ELF-1 (cell line): ENCODE data around the gene OPRD1.

Experiments used
- DNase-seq: peaks from one replicate; pipeline ENCODE4 v3.0.0-alpha.2; 2016; ENCODE audit warnings: low read depth, low spot score

The OPRD1 gene

DNA sequence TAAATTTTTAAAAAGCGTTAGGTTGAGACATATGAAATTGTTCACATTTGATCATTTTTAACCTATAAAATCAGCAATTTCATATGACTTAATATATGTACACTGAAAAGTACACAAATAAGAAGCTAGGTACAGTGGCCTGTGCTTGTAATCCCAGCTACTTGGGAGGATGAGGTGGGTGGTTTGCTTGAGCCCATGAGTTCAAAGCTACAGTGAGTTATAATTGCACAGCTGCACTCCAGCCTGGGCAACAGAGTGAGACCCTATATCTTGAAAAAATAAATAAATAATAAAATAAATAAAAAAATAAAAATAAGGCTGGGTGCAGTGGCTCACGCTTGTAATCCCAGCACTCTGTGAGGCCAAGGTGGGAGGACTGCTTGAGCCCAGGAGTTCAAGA lies 97.2 kb downstream of the OPRD1 start:
- no peak for DNase-seq

DNA sequence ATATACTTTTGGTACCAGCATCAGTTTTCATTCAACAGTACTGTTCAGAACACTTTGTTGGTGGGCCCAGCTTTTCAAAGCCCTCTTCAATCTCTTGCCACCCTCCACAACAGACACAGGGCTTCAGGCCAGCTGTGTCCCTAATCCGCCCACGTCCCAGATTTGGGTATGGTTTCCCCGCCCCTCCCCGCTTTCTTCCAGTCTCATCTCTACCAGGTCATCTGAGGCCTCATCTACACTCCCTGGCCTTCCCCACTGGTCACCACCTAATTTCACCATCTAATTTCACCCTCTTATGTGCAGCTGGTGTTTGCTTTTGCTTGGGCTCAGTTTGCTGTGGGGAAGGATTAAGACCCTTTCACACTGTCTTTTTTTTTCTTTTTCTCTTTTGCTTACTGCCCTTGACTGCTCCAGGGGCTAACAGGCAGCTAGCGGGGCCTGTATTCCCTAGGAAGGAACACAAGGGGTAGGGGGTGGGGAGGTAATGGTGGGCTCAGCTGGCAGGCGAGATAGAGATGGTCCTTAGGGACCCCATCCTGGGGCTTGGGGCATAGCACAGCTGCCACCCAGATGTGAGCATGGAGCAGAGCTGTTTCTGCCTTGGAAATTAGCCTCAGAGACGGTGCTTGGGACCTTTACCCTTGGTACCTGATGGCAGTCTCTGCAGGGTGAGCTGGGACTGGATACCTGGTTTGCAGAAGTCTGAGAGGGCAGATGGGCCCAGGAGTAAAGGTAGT lies 98.6 kb downstream of the OPRD1 start:
- no peak for DNase-seq

DNA sequence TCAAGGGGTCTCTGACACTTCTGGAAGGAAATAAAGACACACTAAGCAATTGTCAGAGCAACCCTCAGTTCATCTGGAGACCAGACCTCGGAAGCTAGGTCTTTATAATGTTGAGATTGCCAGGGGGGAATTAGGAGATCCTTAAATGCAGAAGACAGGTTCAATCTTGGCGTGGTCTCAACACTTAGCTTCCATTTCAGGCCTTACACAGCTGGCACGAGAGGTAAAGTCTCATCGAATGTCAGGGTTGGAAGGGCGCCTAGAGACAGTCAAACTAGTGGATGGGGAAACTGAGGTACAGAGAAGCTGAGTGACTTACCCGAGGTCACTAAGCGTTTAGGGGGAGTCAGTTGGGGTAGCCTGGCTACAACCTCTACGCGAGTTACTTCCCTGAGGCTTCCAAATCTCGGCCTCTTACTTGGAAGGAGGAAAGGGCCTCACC lies 101.8 kb downstream of the OPRD1 start:
- no peak for DNase-seq

DNA sequence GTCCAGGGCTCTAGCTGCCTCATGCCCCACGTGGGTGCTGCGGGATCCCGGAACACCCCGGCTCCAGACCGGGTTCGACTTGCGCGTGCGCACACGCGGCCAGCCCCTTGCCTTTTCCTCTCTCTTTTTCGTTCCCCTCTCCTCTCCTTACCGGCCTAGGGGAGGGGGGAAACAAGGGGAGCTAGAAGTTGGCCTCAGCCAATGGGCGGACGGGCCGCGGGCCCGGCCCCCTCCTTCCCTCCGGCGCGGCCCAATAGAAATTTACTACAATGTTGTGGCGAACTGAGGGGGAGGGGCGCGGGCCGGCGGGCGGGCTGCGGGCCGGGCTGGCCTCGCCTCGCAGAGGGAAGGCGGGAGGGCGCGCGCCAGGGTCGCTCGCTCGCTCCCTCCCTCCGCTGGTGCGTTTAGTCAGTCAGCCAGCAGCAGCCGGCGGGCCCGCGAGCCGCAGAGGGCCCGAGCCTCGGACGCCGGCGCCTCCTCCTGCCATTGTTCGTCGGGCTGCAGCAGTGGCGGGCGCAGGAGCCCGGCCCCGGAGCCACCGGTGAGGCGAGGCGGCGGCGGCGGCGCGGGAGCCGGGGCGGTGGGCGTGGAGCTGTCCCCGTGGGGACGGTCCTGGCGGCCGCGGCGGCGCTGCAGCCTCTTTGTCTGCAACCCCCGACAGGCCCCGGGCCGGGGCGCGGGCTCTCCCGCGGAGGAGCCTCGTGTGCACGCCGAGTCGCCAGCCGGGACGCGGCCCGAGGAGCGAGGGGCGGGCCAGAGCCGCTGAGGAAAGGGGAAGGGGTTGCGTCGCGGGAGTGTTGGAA lies 102.5 kb downstream of the OPRD1 start, which contains the start of gene EPB41:
Gene EPB41, plus strand, starts transcription at position 342 of the 803 bp plus-strand sequence. CDS start 72,869 bp downstream, outside the sequence.
- DNase-seq, result peak; percentile 99

DNA sequence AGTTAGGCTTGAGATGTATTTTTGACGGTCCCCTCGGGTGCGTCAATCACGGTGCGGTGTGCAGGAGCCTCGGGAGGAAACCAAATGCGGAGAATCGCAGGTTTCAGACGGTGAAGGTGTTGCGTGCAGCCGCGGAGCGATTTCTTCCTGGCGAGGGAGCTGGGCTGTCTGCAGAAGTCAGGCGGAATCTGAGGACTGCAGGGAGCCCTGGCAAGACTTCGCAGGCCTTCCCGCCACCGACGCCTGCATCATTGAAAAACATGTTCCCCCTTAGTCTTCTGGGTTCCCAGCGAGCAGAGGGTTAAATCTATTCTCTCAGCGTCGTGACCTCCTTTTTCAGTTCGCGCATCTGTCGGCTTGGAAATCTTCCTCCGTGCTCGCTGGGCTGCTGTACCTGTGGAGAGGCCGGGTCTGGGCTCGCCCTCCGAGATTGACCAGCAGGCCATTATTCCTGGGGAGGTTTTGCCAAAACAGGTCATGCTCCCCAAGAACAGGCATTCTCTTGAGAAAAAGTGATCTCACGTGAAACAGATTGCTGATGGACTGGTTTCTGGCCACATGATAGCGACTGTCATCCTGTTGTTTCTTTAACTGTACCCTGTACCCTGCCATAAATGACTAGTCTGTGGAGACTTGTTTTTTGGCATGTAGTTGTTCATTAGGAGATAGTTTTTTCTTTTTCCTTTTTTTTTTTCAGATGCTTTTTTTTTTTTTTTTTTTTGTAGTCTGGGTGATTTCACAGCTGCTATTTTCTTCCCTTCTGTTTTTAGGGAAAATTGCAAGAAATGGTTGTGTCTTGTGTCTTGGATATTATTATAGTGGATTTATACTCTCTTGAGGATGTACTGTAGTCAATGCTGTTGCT lies 103.3 kb downstream of the OPRD1 start:
- DNase-seq, result peak; percentile 78

DNA sequence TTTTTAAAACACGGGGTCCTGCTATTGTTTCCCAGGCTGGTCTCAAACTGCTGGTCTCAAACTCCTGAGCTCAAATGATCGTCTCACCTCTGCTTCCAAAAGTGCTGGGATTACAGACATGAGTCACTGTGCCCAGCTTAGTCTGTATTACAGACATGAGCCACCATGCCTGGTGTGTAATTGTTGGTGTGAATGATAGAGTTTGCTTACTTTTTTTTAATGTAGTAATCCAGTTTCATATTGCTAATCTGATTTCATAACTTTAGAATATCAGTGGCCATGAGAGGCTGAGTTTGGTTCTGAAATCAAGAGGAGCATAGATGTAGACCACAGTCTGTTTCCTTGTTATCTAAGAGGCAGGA lies 105.8 kb downstream of the OPRD1 start:
- no peak for DNase-seq
